Breast epithelium (tissue), 3 donors: ENCODE results near the gene IL1RN.

ENCODE experiments used
- POLR2A ChIP-seq: fragments of 450-650 bp; IDR thresholded peaks from one replicate; pipeline ENCODE4 v1.6.1; 2016; ENCODE audit warnings: antibody characterized with exemption, mild to moderate bottlenecking, moderate library complexity
- POLR2AphosphoS5 ChIP-seq, 3 donors: sonication (generic); formaldehyde crosslinking; IDR thresholded peaks; one replicate each; pipeline ENCODE4 v1.6.1; 2017; ENCODE audit warnings: antibody characterized with exemption in 3 of 3
- TF ChIP-seq, protein P1 (sequence below), 3 donors: fragments of 450-650 bp; IDR thresholded peaks; one replicate each; pipeline ENCODE4 v1.5.1; 2016 to 2017; ENCODE audit warnings: antibody characterized with exemption in 3 of 3, mild to moderate bottlenecking in 3 of 3, moderate library complexity in 3 of 3

DNA sequence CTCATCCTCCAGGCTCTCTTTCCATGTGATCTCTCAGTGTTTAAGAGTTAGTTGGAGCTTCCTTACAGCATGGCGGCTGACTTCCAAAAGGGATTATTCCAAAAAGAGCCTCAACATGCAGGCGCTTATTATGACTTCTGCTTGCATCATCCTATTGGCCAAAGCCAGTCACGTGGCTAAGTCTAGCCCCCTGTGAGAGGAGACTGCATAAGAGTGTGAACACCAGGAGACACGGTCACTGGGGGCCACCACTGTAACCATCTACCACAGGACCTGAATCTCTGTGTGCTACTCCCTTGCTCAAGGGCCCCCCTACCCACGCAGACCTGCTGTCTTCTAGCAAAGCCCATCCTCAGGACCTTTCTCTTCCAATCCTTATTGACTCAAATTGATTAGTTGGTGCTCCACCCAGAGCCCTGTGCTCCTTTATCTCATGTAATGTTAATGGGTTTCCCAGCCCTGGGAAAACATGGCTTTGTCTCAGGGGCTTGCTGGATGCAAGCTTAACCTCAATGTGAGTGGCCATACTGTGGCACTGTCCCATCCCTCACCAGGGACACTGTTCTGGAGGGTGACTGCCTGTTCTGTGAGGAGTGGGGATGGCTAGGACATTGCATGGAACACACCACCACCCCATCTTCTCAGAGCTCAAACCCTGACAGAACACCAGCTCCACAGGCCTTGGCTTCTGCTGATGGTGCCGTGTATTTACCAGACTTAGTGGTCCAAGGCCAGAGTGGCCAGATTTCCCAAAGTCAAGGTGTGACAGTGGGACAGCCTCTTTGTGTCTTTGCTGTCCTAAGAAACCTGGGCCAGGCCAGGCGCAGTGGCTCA, 4.2 kb downstream of the IL1RN start:
- TF ChIP-seq, protein P1, sequence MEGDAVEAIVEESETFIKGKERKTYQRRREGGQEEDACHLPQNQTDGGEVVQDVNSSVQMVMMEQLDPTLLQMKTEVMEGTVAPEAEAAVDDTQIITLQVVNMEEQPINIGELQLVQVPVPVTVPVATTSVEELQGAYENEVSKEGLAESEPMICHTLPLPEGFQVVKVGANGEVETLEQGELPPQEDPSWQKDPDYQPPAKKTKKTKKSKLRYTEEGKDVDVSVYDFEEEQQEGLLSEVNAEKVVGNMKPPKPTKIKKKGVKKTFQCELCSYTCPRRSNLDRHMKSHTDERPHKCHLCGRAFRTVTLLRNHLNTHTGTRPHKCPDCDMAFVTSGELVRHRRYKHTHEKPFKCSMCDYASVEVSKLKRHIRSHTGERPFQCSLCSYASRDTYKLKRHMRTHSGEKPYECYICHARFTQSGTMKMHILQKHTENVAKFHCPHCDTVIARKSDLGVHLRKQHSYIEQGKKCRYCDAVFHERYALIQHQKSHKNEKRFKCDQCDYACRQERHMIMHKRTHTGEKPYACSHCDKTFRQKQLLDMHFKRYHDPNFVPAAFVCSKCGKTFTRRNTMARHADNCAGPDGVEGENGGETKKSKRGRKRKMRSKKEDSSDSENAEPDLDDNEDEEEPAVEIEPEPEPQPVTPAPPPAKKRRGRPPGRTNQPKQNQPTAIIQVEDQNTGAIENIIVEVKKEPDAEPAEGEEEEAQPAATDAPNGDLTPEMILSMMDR (IDR thresholded peaks at IDR 0.05), result no peak
- no peak for TF ChIP-seq POLR2A
- TF ChIP-seq POLR2AphosphoS5 (IDR thresholded peaks at IDR 0.05), result no peak
